Suppressor macrophage treated with lipopolysaccharide for 4 hours (primary cell): ENCODE measurements around the gene PRR18.
"Not testable (repeated sequence)": the region's sequence is repeated elsewhere in the genome, so short reads cannot be mapped to it uniquely, and the experiment has no call there.

Experiments
- DNase-seq: peaks from one replicate; pipeline ENCODE4 v3.0.0-alpha.2; 2020

The PRR18 gene

GRCh38 chr6:166308033-166308768, at the start of gene PRR18:
Gene PRR18 (minus strand): TSS chr6:166308392. CDS start chr6:166308142, 250 bp downstream.
- DNase-seq, result peak; percentile 3

- no peak for DNase-seq
Measured at GRCh38 chr6:166355552-166355951, 47.4 kb upstream of the PRR18 start.

- DNase-seq, result no peak
Measured at GRCh38 chr6:166354965-166355364, 46.8 kb upstream of the PRR18 start.

- DNase-seq, result no peak
Measured at GRCh38 chr6:166354143-166354542, 46.0 kb upstream of the PRR18 start.

GRCh38 chr6:166353507-166353906, 45.3 kb upstream of the PRR18 start:
- no peak for DNase-seq

GRCh38 chr6:166352923-166353322, 44.7 kb upstream of the PRR18 start:
- no peak for DNase-seq

- peak; percentile 79 for DNase-seq
Measured at GRCh38 chr6:166351715-166352285, 43.6 kb upstream of the PRR18 start.

GRCh38 chr6:166348305-166348949, 40.2 kb upstream of the PRR18 start:
- DNase-seq, result peak; percentile 57

- DNase-seq, result peak; percentile 77
Measured at GRCh38 chr6:166346965-166347364, 38.8 kb upstream of the PRR18 start.

- no peak for DNase-seq
Measured at GRCh38 chr6:166346449-166346848, 38.3 kb upstream of the PRR18 start.

GRCh38 chr6:166345672-166346071, 37.5 kb upstream of the PRR18 start:
- DNase-seq, result not testable (repeated sequence)

- DNase-seq, result not testable (repeated sequence)
Measured at GRCh38 chr6:166344921-166345320, 36.7 kb upstream of the PRR18 start.

GRCh38 chr6:166344240-166344639, 36.0 kb upstream of the PRR18 start:
- no peak for DNase-seq

GRCh38 chr6:166343150-166343487, 34.9 kb upstream of the PRR18 start:
- DNase-seq, result peak; percentile 76

GRCh38 chr6:166342349-166343149, 34.4 kb upstream of the PRR18 start, which contains the start of gene SFT2D1:
Gene SFT2D1 (minus strand): TSS chr6:166342545. CDS start chr6:166342481, 64 bp downstream.
- peak; percentile 95 for DNase-seq

- peak; percentile 14 for DNase-seq
Measured at GRCh38 chr6:166341977-166342348, 33.8 kb upstream of the PRR18 start.

GRCh38 chr6:166341464-166341863, 33.3 kb upstream of the PRR18 start:
- peak; percentile 45 for DNase-seq

GRCh38 chr6:166338854-166339253, 30.7 kb upstream of the PRR18 start:
- no peak for DNase-seq

GRCh38 chr6:166336847-166337246, 28.7 kb upstream of the PRR18 start:
- no peak for DNase-seq

GRCh38 chr6:166335378-166336302, 27.4 kb upstream of the PRR18 start:
- no peak for DNase-seq

- DNase-seq, result no peak
Measured at GRCh38 chr6:166334878-166335277, 26.7 kb upstream of the PRR18 start.
